Urothelium cell line (cell line): Measurements from ENCODE around the gene EMB.
A peak's percentile ranks its signal among the peaks of the same experiment; 100 is the strongest.
"Not testable (repeated sequence)": the region's sequence is repeated elsewhere in the genome, so short reads cannot be mapped to it uniquely, and the experiment has no call there.

Experiments used
- DNase-seq: peaks from one replicate; pipeline ENCODE4 v3.0.0; 2011; ENCODE audit warnings: low spot score, mixed read lengths
- FAIRE-seq: peaks from 2 replicates; lab custom pipeline; 2011; peaks lifted over from hg19 to GRCh38; lab: Jason Lieb, UNC

The EMB gene

GRCh38 chr5:50423100-50423799 lies 17.8 kb downstream of the EMB start:
- DNase-seq, FAIRE-seq: not testable (repeated sequence)

DNA sequence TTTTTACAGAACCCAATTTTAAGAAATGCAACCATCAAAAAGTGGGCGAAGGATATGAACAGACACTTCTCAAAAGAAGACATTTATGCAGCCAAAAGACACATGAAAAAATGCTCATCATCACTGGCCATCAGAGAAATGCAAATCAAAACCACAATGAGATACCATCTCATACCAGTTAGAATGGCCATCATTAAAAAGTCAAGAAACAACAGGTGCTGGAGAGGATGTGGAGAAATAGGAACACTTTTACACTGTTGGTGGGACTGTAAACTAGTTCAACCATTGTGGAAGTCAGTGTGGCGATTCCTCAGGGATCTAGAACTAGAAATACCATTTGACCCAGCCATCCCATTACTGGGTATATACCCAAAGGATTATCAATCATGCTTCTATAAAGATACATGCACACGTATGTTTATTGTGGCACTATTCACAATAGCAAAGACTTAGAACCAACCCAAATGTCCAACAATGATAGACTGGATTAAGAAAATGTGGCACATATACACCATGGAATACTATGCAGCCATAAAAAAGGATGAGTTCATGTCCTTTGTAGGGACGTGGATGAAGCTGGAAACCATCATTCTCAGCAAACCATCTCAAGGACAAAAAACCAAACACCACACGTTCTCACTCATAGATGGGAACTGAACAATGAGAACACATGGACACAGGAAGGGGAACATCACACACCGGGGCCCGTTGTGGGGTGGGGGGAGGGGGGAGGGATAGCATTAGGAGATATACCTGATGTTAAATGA lies 19.7 kb downstream of the EMB start:
- not testable (repeated sequence) for FAIRE-seq, DNase-seq

- DNase-seq: no peak
- no peak for FAIRE-seq
These were observed 20.6 kb downstream of the EMB start for GRCh38 chr5:50420343-50420935.

DNA sequence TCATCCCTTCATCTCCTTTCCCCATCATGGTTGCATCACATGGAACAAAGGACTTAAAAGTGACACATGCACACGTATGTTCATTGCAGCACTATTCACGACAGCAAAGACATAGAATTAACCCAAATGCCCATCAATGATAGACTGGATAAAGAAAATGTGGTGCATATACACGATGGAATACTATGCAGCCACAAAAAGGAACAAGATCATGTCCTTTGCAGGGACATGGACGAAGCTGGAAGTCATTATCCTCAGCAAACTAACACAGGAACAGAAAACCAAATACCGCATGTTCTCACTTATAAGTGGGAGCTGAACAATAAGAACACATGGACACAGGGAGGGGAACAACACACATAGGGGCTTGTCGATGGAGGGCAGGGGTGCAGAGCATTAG lies 21.4 kb downstream of the EMB start:
- FAIRE-seq: not testable (repeated sequence)

DNA sequence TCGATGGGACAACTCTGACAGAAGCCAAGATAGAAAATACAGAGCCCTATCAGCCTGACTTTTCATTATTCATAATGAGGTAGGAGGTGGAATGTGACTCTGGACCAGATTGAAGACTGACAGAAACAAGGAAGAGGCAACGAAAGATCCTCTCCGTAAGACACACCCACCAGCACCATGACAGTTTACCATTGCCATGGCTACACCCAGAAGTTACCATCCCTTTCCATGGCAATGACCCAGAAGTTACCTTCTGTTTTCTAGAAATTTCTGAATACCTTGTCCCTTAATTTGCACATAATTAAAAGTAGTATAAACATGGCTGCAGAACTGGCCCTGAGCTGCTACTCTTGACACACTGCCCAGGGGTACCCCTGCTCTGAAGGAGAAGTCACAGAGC lies 24.5 kb downstream of the EMB start:
- FAIRE-seq, DNase-seq: not testable (repeated sequence)

More for the DNA sequence above, 21.4 kb downstream of the EMB start:
- not testable (repeated sequence) for DNase-seq

GRCh38 chr5:50415912-50416311 lies 25.2 kb downstream of the EMB start:
- FAIRE-seq (no peak), DNase-seq (no peak)

- DNase-seq, FAIRE-seq: not testable (repeated sequence)
These were observed 30.2 kb downstream of the EMB start for GRCh38 chr5:50410932-50411331.

- no peak for DNase-seq
- FAIRE-seq: no peak
These were observed 34.2 kb downstream of the EMB start for GRCh38 chr5:50406877-50407276.

- FAIRE-seq (no peak), DNase-seq (no peak)
These were observed 39.8 kb downstream of the EMB start for GRCh38 chr5:50401336-50401735.

DNA sequence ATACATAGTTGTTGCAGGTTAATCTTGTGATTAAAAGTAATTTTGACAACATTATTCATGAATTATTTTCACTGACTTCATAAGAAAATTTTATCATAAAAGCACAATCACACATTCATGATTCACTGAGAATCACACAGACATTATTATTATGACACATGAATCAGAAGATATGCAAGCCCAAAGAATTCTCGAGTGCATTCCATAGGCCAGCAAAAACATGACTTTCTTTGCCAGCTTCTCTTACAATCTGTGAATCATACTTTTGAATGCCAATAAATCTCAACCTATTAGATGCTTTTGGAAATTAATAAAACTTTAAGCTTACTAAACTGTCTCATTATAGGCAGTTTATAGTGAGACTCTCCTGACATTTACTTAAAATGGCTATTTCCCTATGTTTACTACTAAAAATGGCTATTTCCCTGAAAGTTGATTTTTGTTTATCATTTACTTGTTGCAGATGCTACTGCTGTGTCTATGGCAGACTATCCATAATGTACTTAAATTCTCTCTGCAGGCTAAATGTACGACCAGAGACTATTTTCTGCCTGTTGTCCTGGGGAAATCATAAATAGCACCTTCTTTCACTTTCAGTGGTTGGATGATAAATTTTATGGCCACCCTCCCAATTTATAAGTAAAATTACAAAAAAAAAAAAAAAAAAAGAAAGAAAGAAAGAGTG lies 47.0 kb downstream of the EMB start:
- FAIRE-seq: not testable (repeated sequence)
- DNase-seq: peak; percentile 23

- FAIRE-seq, DNase-seq: not testable (repeated sequence)
These were observed 48.8 kb downstream of the EMB start for GRCh38 chr5:50392289-50392688.

GRCh38 chr5:50384381-50384780 lies 56.7 kb downstream of the EMB start:
- not testable (repeated sequence) for FAIRE-seq, DNase-seq

- not testable (repeated sequence) for FAIRE-seq, DNase-seq
These were observed 64.4 kb downstream of the EMB start for GRCh38 chr5:50376696-50377095.

DNA sequence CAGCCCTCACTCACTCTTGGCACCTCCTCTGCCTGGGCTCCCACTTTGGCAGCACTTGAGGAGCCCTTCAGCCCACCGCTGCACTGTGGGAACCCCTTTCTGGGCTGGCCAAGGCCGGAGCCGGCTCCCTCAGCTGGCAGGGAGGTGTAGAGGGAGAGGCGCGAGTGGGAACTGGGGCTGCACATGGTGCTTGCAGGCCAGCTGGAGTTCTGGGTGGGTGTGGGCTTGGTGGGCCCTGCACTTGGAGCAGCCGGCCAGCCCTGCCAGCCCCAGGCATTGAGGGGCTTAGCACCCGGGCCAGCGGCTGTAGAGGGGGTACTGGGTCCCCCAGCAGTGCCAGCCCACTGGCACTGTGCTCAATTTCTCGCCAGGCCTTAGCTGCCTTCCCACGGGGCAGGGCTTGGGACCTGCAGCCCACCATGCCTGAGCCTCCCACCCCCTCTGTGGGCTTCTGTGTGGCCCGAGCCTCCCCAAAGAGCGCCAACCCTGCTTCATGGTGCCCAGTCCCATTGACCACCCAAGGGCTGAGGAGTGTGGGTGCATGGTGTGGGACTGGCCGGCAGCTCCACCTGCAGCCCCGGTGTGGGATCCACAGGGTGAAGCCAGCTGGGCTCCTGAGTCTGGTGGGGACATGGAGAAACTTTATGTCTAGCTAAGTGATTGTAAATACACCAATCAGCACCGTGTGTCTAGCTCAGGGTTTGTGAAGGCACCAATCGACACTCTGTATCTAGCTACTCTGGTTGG lies 71.6 kb downstream of the EMB start:
- DNase-seq, FAIRE-seq: not testable (repeated sequence)

- DNase-seq (no peak), FAIRE-seq (no peak)
These were observed 75.4 kb downstream of the EMB start for GRCh38 chr5:50365426-50366251.

GRCh38 chr5:50364535-50365309 lies 76.4 kb downstream of the EMB start:
- not testable (repeated sequence) for FAIRE-seq, DNase-seq

DNA sequence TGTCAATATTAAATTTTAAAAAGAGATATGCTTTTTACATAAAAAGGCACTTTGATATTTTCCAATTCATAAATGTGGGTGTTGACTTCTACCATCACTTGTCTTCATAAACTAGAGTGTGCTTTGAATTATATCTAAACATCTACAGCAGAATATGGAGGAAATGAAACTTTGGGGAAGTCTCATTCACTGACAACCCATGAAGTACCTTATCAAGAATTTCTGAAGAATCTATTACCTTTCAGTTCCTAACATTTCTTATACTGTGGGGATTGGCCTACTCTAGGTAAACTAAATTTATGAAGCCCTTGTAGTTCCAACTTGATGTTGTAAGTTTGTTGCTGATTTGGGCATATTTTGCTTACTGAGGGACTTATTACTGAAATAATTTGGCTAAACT lies 81.9 kb downstream of the EMB start:
- FAIRE-seq: no peak
- no peak for DNase-seq

- FAIRE-seq (no peak), DNase-seq (no peak)
These were observed 88.7 kb downstream of the EMB start for GRCh38 chr5:50352382-50352781.
